GM23338 (cell line): ENCODE data around the gene BPIFB2. TPM values are rescaled to one million over a fixed set of nuclear protein-coding genes. Genes with fewer than 3 reads are reported as not detected.

ENCODE experiments used
- ATAC-seq: fragments of 200-7000 bp; cut with Tn5 transposase; 3 replicates; pipeline ENCODE4 v1.9.1; 2020
- DNase-seq: peaks from one replicate; pipeline ENCODE4 v3.0.0-alpha.2; 2015; ENCODE audit warnings: low spot score
- H2AFZ ChIP-seq: fragments of 200-600 bp; sonication (generic); 2 replicates; pipeline ENCODE4 v1.8.0; 2016; ENCODE audit warnings: antibody characterized with exemption, mild to moderate bottlenecking, moderate library complexity
- H3F3A ChIP-seq: fragments of 200-600 bp; sonication (generic); replicated peaks from 2 replicates; pipeline ENCODE4 v1.8.0; 2017; ENCODE audit warnings: antibody characterized with exemption, mixed run types, low read depth
- H3K27ac ChIP-seq: fragments of 200-600 bp; sonication (generic); 2 replicates; pipeline ENCODE4 v1.6.1; 2016; ENCODE audit warnings: low read depth
- H3K27me3 ChIP-seq: fragments of 200-600 bp; sonication (generic); 2 replicates; pipeline ENCODE4 v1.8.0; 2016; ENCODE audit warnings: mild to moderate bottlenecking, mixed run types, moderate library complexity; ENCODE audit not compliant: insufficient read depth
- H3K36me3 ChIP-seq: fragments of 200-600 bp; sonication (generic); 2 replicates; pipeline ENCODE4 v1.8.0; 2016; ENCODE audit warnings: mild to moderate bottlenecking; ENCODE audit not compliant: insufficient read depth
- H3K4me1 ChIP-seq: fragments of 200-600 bp; sonication (generic); 2 replicates; pipeline ENCODE4 v1.8.0; 2016; ENCODE audit warnings: mild to moderate bottlenecking, moderate library complexity; ENCODE audit not compliant: insufficient read depth
- H3K4me2 ChIP-seq: fragments of 200-600 bp; sonication (generic); 2 replicates; pipeline ENCODE4 v1.7.1; 2017; ENCODE audit warnings: mixed run types
- H3K4me3 ChIP-seq: fragments of 200-600 bp; sonication (generic); 2 replicates; pipeline ENCODE4 v1.6.1; 2016; ENCODE audit warnings: mixed run types
- H3K79me2 ChIP-seq: fragments of 200-600 bp; sonication (generic); replicated peaks from 2 replicates; pipeline ENCODE4 v1.8.0; 2017; ENCODE audit warnings: mild to moderate bottlenecking; ENCODE audit not compliant: insufficient read depth
- H3K9me2 ChIP-seq: fragments of 200-600 bp; sonication (generic); 2 replicates; pipeline ENCODE4 v1.8.0; 2017; ENCODE audit not compliant: insufficient read depth
- H4K20me1 ChIP-seq: fragments of 200-600 bp; sonication (generic); replicated peaks from 2 replicates; pipeline ENCODE4 v1.8.0; 2017; ENCODE audit warnings: mild to moderate bottlenecking; ENCODE audit not compliant: insufficient read depth
- H3K27ac Mint-ChIP-seq: 2 replicates; pipeline ENCODE4 v1.8.0; 2020; ENCODE audit warnings: inconsistent platforms, mild to moderate bottlenecking, moderate library complexity, mixed read lengths
- H3K27me3 Mint-ChIP-seq: 3 replicates; pipeline ENCODE4 v1.8.0; 2022; ENCODE audit warnings: low read depth, mild to moderate bottlenecking, moderate library complexity, mixed read lengths, inconsistent platforms; ENCODE audit not compliant: insufficient read depth, poor library complexity
- H3K36me3 Mint-ChIP-seq: 3 replicates; pipeline ENCODE4 v1.8.0; 2021; ENCODE audit warnings: low read depth, mild to moderate bottlenecking, inconsistent platforms, moderate library complexity, mixed read lengths
- H3K4me1 Mint-ChIP-seq: 3 replicates; pipeline ENCODE4 v1.8.0; 2020; ENCODE audit warnings: mild to moderate bottlenecking, inconsistent platforms, mixed read lengths
- H3K4me3 Mint-ChIP-seq: 3 replicates; pipeline ENCODE4 v1.8.0; 2021; ENCODE audit warnings: moderate library complexity, mild to moderate bottlenecking, inconsistent platforms, mixed read lengths
- H3K9me3 Mint-ChIP-seq: 3 replicates; pipeline ENCODE4 v1.8.0; 2020; ENCODE audit warnings: moderate library complexity, mild to moderate bottlenecking, inconsistent platforms, mixed read lengths
- CREB1 ChIP-seq: fragments of 250-450 bp; sonication (Bioruptor Pico); IDR thresholded peaks from 2 replicates; pipeline ENCODE4 v1.5.0; 2020; ENCODE audit warnings: low read depth, mild to moderate bottlenecking, moderate library complexity
- EZH2 ChIP-seq: fragments of 200-600 bp; sonication (generic); IDR thresholded peaks from one replicate; pipeline ENCODE4 v1.8.0; 2017; ENCODE audit warnings: antibody characterized with exemption, mild to moderate bottlenecking, low read depth; ENCODE audit not compliant: unreplicated experiment
- EZH2phosphoT487 ChIP-seq: fragments of 200-600 bp; sonication (generic); IDR thresholded peaks from one replicate; pipeline ENCODE4 v1.8.1; 2018; ENCODE audit warnings: antibody characterized with exemption; ENCODE audit not compliant: unreplicated experiment
- JUNB ChIP-seq: IDR thresholded peaks from one replicate; pipeline ENCODE4 v1.6.1; 2016; ENCODE audit warnings: antibody characterized with exemption; ENCODE audit not compliant: unreplicated experiment
- NANOG ChIP-seq: IDR thresholded peaks from 2 replicates; pipeline ENCODE4 v1.6.1; 2016; ENCODE audit warnings: antibody characterized with exemption, borderline replicate concordance
- POLR2AphosphoS5 ChIP-seq: IDR thresholded peaks from 2 replicates; pipeline ENCODE4 v1.6.1; 2016; ENCODE audit warnings: antibody characterized with exemption, low read depth
- REST ChIP-seq: IDR thresholded peaks from one replicate; pipeline ENCODE4 v1.6.1; 2018; ENCODE audit warnings: antibody characterized with exemption; ENCODE audit not compliant: unreplicated experiment
- STAT1 ChIP-seq: IDR thresholded peaks from one replicate; pipeline ENCODE4 v1.6.1; 2016; ENCODE audit warnings: antibody characterized with exemption; ENCODE audit not compliant: unreplicated experiment
- ZNF114 ChIP-seq: fragments of 250-450 bp; sonication (Bioruptor Pico); IDR thresholded peaks from 2 replicates; pipeline ENCODE4 v1.5.0; 2020; ENCODE audit warnings: mild to moderate bottlenecking, moderate library complexity
- ZNF331 ChIP-seq: fragments of 250-450 bp; sonication (Bioruptor Pico); IDR thresholded peaks from 2 replicates; pipeline ENCODE4 v1.5.0; 2020; ENCODE audit warnings: low read depth, mild to moderate bottlenecking, moderate library complexity
- polyA plus RNA-seq: library from polyadenylated mRNA; unstranded; fragments of >200 nt; fragmentation: Nextera tagmentation; extraction: Ambion mirVana; gene quantifications from 2 replicates; pipeline ENCODE4 v1.2.1, GENCODE V29; 2016
- total RNA-seq: library from RNA; depleted of rRNA; stranded (reverse); fragments of >200 nt; shearing (Covaris generic); gene quantifications from 2 replicates; pipeline ENCODE4 v1.2.3, GENCODE V29; 2014
- TF ChIP-seq, protein P1 (sequence below): IDR thresholded peaks from 2 replicates; pipeline ENCODE4 v1.6.1; 2016; ENCODE audit warnings: antibody characterized with exemption
- TF ChIP-seq, protein P2 (sequence below), 2 experiments: fragments of 200-600 bp in 1 of 2; sonication (generic) in 1 of 2; conservative IDR thresholded peaks; 2 replicates each; pipeline versions ENCODE4 v1.5.1 to v1.6.1; 2016 to 2017; ENCODE audit warnings: antibody characterized with exemption in 2 of 2, low read depth in 2 of 2, mild to moderate bottlenecking in 2 of 2, moderate library complexity in 1 of 2

BPIFB2 gene
- total and polyA plus RNA-seq, 2 experiments from 2014 or later, result not detected

DNA sequence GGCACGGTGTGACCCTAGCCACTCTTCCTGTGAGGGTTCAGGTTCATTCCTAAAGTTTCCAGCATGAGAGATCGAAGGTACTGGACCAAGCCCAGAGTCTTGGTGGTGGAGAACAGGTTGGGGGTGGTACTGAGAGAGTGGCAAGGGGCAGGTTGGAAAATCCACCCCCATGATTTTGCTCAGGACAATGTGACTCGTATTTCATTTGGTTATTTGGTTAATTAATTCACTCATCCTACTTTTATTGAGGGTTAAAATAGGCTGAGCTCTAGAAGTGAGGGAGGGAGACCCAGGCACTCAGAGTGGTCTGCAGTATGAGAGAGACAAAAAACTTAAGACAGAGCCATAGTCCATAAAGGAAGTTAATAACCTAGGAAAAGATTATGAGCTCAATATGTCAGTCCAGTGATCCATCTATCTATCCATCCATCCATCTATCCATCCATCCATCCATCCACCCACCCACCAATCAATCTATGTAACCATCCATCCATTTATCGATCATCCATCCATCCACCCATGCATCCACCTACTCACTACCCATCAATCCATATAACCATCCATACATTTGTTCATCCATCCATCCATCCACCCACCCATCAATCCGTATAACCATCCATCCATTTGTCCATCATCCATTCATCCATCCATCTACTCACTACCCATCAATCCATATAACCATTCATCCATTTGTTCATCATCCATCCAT, 17.3 kb downstream of the BPIFB2 start (continued):
- no peak for TF ChIP-seq EZH2phosphoT487
- no peak for TF ChIP-seq JUNB
- no peak for TF ChIP-seq EZH2
- TF ChIP-seq, protein P1, sequence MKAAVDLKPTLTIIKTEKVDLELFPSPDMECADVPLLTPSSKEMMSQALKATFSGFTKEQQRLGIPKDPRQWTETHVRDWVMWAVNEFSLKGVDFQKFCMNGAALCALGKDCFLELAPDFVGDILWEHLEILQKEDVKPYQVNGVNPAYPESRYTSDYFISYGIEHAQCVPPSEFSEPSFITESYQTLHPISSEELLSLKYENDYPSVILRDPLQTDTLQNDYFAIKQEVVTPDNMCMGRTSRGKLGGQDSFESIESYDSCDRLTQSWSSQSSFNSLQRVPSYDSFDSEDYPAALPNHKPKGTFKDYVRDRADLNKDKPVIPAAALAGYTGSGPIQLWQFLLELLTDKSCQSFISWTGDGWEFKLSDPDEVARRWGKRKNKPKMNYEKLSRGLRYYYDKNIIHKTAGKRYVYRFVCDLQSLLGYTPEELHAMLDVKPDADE, result no peak
- TF ChIP-seq REST, result no peak
- no peak for TF ChIP-seq CREB1 (CRISPR knock-in tag)
- TF ChIP-seq, protein P2, sequence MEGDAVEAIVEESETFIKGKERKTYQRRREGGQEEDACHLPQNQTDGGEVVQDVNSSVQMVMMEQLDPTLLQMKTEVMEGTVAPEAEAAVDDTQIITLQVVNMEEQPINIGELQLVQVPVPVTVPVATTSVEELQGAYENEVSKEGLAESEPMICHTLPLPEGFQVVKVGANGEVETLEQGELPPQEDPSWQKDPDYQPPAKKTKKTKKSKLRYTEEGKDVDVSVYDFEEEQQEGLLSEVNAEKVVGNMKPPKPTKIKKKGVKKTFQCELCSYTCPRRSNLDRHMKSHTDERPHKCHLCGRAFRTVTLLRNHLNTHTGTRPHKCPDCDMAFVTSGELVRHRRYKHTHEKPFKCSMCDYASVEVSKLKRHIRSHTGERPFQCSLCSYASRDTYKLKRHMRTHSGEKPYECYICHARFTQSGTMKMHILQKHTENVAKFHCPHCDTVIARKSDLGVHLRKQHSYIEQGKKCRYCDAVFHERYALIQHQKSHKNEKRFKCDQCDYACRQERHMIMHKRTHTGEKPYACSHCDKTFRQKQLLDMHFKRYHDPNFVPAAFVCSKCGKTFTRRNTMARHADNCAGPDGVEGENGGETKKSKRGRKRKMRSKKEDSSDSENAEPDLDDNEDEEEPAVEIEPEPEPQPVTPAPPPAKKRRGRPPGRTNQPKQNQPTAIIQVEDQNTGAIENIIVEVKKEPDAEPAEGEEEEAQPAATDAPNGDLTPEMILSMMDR (conservative IDR thresholded peaks at IDR 0.05; ENCODE audit: low read depth in 2 of 2), result no peak

DNA sequence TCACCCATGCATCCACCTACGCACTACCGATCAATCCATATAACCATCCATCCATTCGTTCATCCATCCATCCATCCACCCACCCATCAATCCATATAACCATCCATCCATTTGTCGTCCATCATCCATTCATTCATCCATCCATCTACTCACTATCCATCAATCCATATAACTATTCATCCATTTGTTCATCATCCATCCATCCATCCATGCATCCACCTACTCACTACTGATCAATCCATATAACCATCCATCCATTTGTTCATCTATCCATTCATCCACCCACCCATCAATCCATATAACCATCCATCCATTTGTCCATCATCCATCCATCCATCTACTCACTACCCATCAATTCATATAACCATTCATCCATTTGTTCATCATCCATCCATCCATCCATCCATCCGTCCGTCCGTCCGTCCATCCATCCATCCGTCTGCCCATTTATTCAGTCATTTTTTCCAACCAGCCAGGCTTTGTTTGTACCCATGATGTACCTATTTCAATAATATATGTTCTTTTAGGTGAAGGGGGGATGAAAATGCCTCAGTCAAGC, 17.9 kb downstream of the BPIFB2 start:
- Histone ChIP-seq H3F3A (no peaks in the 10 kb centered on the region), H3K9me2 (0 out of 2 replicates have a peak, but pooled peaks cover 6% of the 10 kb centered on the region), H3K27ac (no peak overlapping the region), H3K4me2 (no peak overlapping the region), H2AFZ (no peak overlapping the region), H3K4me1 (no peaks in the 10 kb centered on the region), H3K4me3 (no peak overlapping the region), H3K27me3 (no peaks in the 10 kb centered on the region), H3K36me3 (no peaks in the 10 kb centered on the region), H3K79me2 (no peaks in the 10 kb centered on the region), H4K20me1 (no peaks in the 10 kb centered on the region)
- no peak overlapping the region for H3K4me3 Mint-ChIP-seq
- H3K27ac Mint-ChIP-seq, result no peak overlapping the region
- no peaks in the 10 kb centered on the region for H3K36me3 Mint-ChIP-seq
- H3K27me3 Mint-ChIP-seq, result peaks cover 4% of the 10 kb centered on the region
- H3K9me3 Mint-ChIP-seq, result no peaks in the 10 kb centered on the region
- ATAC-seq, result no peak
- H3K4me1 Mint-ChIP-seq, result no peaks in the 10 kb centered on the region
- no peak for DNase-seq
- TF ChIP-seq NANOG, result no peak
- TF ChIP-seq POLR2AphosphoS5, result no peak
- TF ChIP-seq JUNB, result no peak
- TF ChIP-seq ZNF331 (CRISPR knock-in tag), result no peak
- no peak for TF ChIP-seq STAT1
- no peak for TF ChIP-seq ZNF114
- TF ChIP-seq CREB1 (CRISPR knock-in tag), result no peak
- TF ChIP-seq, protein P2 (conservative IDR thresholded peaks at IDR 0.05; ENCODE audit: low read depth in 2 of 2), result no peak
- TF ChIP-seq EZH2phosphoT487, result no peak
- TF ChIP-seq REST, result no peak
